ENCODE results near the gene RTL1.

GRCh38 chr14:100854435-100854834 lies 49.1 kb downstream of the RTL1 start:
- TF ChIP-seq POLR2AphosphoS5 (IDR thresholded peaks at IDR 0.05; ENCODE audit: low read depth, low read length) (no peak), SIN3A (IDR thresholded peaks at IDR 0.05; ENCODE audit: borderline replicate concordance, insufficient read depth, low read length) (no peak), TAF1 (IDR thresholded peaks at IDR 0.05; ENCODE audit: borderline replicate concordance, insufficient read depth, low read length) (no peak), FOXP2 (optimal IDR thresholded peaks at IDR 0.05; ENCODE audit: borderline replicate concordance, extremely low read depth, extremely low read length, insufficient read depth) (no peak)
- TF ChIP-seq, protein P1, sequence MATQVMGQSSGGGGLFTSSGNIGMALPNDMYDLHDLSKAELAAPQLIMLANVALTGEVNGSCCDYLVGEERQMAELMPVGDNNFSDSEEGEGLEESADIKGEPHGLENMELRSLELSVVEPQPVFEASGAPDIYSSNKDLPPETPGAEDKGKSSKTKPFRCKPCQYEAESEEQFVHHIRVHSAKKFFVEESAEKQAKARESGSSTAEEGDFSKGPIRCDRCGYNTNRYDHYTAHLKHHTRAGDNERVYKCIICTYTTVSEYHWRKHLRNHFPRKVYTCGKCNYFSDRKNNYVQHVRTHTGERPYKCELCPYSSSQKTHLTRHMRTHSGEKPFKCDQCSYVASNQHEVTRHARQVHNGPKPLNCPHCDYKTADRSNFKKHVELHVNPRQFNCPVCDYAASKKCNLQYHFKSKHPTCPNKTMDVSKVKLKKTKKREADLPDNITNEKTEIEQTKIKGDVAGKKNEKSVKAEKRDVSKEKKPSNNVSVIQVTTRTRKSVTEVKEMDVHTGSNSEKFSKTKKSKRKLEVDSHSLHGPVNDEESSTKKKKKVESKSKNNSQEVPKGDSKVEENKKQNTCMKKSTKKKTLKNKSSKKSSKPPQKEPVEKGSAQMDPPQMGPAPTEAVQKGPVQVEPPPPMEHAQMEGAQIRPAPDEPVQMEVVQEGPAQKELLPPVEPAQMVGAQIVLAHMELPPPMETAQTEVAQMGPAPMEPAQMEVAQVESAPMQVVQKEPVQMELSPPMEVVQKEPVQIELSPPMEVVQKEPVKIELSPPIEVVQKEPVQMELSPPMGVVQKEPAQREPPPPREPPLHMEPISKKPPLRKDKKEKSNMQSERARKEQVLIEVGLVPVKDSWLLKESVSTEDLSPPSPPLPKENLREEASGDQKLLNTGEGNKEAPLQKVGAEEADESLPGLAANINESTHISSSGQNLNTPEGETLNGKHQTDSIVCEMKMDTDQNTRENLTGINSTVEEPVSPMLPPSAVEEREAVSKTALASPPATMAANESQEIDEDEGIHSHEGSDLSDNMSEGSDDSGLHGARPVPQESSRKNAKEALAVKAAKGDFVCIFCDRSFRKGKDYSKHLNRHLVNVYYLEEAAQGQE (IDR thresholded peaks at IDR 0.05; ENCODE audit: insufficient read depth in 1 of 2, low read depth in 2 of 2, low read length in 2 of 2) = no peak
